Parietal lobe (tissue), 2 donors: ENCODE measurements around the gene CCDC43. TPM values are rescaled to one million over a fixed set of nuclear protein-coding genes. Genes with fewer than 3 reads are reported as not detected.

Source experiments
- small RNA-seq: library from RNA; depleted of rRNA; stranded (forward); fragments of <200 nt; gene quantifications from one replicate; pipeline ENCODE3, GENCODE V24; 2014; ENCODE audit warnings: low replicate concordance
- total RNA-seq: library from RNA; depleted of rRNA; stranded (reverse); fragments of >200 nt; gene quantifications from one replicate; pipeline ENCODE4 v1.2.3, GENCODE V29; 2014

The CCDC43 gene
- 38.2 TPM for total RNA-seq

GRCh38 chr17:44689477-44690217, at the start of gene CCDC43:
Gene CCDC43 (minus strand): TSS chr17:44689776. CDS start chr17:44689753, 23 bp downstream.

GRCh38 chr17:44708401-44709263, 19.1 kb upstream of the CCDC43 start, which contains the start of gene DBF4B:
Gene DBF4B (plus strand): TSS chr17:44708665. CDS start chr17:44708821, 156 bp downstream.

GRCh38 chr17:44655983-44656710, 33.4 kb downstream of the CCDC43 start, which contains the start of gene MEIOC:
Gene MEIOC (plus strand): TSS chr17:44656468. CDS start chr17:44656614, 146 bp downstream.

Small RNAs within 50 kb of the gene (small RNA-seq; reads per million reads assigned to genes)
- gene RN7SL819P (not detected), gene SMCO4P1 (not detected)

Other genes starting within 250 kb of the CCDC43 start
- 110 TPM for gene GPATCH8, start 186.4 kb downstream of the CCDC43 start, total RNA-seq
- gene FZD2, start 132.3 kb downstream of the CCDC43 start, total RNA-seq, result 7.2 TPM
- gene MEIOC, start 33.3 kb downstream of the CCDC43 start, total RNA-seq, result 0.31 TPM
- 7.5 TPM for gene DBF4B, start 18.9 kb upstream of the CCDC43 start, total RNA-seq
- gene ADAM11, start 69.2 kb upstream of the CCDC43 start, total RNA-seq, result 23.2 TPM
- gene GJC1, start 140.5 kb upstream of the CCDC43 start, total RNA-seq, result 109 TPM
- gene HIGD1B, start 158.1 kb upstream of the CCDC43 start, total RNA-seq, result 1.3 TPM
- 128 TPM for gene EFTUD2, start 209.7 kb upstream of the CCDC43 start, total RNA-seq
- 365 TPM for gene GFAP, start 225.7 kb upstream of the CCDC43 start, total RNA-seq